Stomach (tissue), 9 donors: ENCODE results near the gene SLC16A9. TPM values are rescaled to one million over a fixed set of nuclear protein-coding genes. Genes with fewer than 3 reads are reported as not detected.
A peak's percentile ranks its signal among the peaks of the same experiment; 100 is the strongest.

Experiments used
- DNase-seq, 2 donors: peaks; one replicate each; pipeline versions ENCODE4 v3.0.0 to v3.0.0-alpha.2; 2013 to 2019
- H3K27ac ChIP-seq, 5 donors: fragments of 200-600 bp in 4 of 5; sonication (generic) in 4 of 5; one replicate each; pipeline ENCODE4 v1.5.1; 2013 to 2019; ENCODE audit warnings: mild to moderate bottlenecking in 1 of 5, moderate library complexity in 1 of 5
- H3K27me3 ChIP-seq, 3 donors: fragments of 200-600 bp; sonication (generic); one replicate each; pipeline ENCODE4 v1.5.1; 2017 to 2019; ENCODE audit warnings: mixed run types in 1 of 3
- H3K36me3 ChIP-seq, 4 donors: fragments of 200-600 bp; sonication (generic); 1 replicate in 3 of 4; 2 replicates in 1 of 4; pipeline ENCODE4 v1.5.1; 2016 to 2019
- H3K4me1 ChIP-seq, 4 donors: fragments of 200-600 bp; sonication (generic); one replicate each; pipeline ENCODE4 v1.5.1; 2016 to 2019
- H3K4me3 ChIP-seq, 4 donors: fragments of 200-600 bp; sonication (generic) in 3 of 4; one replicate each; pipeline ENCODE4 v1.5.1; 2016 to 2019; ENCODE audit warnings: mild to moderate bottlenecking in 1 of 4
- H3K9me3 ChIP-seq, 4 donors: fragments of 200-600 bp; sonication (generic); one replicate each; pipeline ENCODE4 v1.5.1; 2016 to 2019
- CTCF ChIP-seq, 7 experiments: fragments of 450-650 bp in 4 of 7; fragments of 200-600 bp in 3 of 7; sonication (generic) in 3 of 7; IDR thresholded peaks; one replicate each; pipeline ENCODE4 v1.5.1; 2016 to 2019; ENCODE audit warnings: antibody characterized with exemption in 7 of 7, control low read depth in 2 of 7, mild to moderate bottlenecking in 1 of 7
- EP300 ChIP-seq: sonication (generic); formaldehyde crosslinking; IDR thresholded peaks from one replicate; pipeline ENCODE4 v1.6.1; 2017; ENCODE audit warnings: antibody characterized with exemption
- POLR2A ChIP-seq, 4 donors: fragments of 450-650 bp; IDR thresholded peaks; one replicate each; pipeline ENCODE4 v1.6.1; 2016; ENCODE audit warnings: antibody characterized with exemption in 4 of 4, control low read depth in 2 of 4, mild to moderate bottlenecking in 1 of 4, moderate library complexity in 1 of 4
- POLR2AphosphoS5 ChIP-seq, 3 donors: sonication (generic); formaldehyde crosslinking; IDR thresholded peaks; one replicate each; pipeline ENCODE4 v1.6.1; 2016; ENCODE audit warnings: antibody characterized with exemption in 3 of 3
- WGBS, 5 donors: extraction: QIAGEN DNeasy Blood & Tissue Kit in 3 of 5; methylation state at CpG; one replicate each; pipeline versions ENCODE4 v1.1.5 to v1.1.7; 2013 to 2018; 5-methylcytosine and 5-hydroxymethylcytosine counted together
- intact Hi-C: fragments of 100-400 bp; cut with DNase I; formaldehyde crosslinking; loops from one replicate; pipeline ENCODE4 v1.15.1; 2023; ENCODE audit warnings: low total_unique reads
- polyA plus RNA-seq, 3 donors: library from polyadenylated mRNA; stranded (reverse); fragments of 200-250 nt; gene quantifications; one replicate each; pipeline ENCODE4 v1.2.3, GENCODE V29; 2013
- total RNA-seq, 5 donors: library from RNA; depleted of rRNA; stranded (reverse); fragments of >200 nt; gene quantifications; one replicate each; pipeline versions ENCODE4 v1.1.0 to v1.2.3, GENCODE V29; 2014 to 2016
- donor health status: healthy with polysubstance abuse.
- donor health status: Bipolar disorder and iron deficiency.
- donor health status: healthy.

The SLC16A9 gene
- total and polyA plus RNA-seq, 8 donors = 0.06 to 17.1 (median 0.91) TPM

- Histone ChIP-seq H3K4me1 (no peaks in the 10 kb centered on the region), H3K27ac (peak overlapping the region in 1 of 5 donors; percentile 48), H3K9me3 (no peaks in the 10 kb centered on the region), H3K27me3 (no peaks in the 10 kb centered on the region), H3K36me3 (no peaks in the 10 kb centered on the region), H3K4me3 (no peak overlapping the region)
- TF ChIP-seq EP300 (no peak), CTCF (IDR thresholded peaks at IDR 0.05) (no peak), POLR2A (IDR thresholded peaks at IDR 0.05) (no peak), POLR2AphosphoS5 (IDR thresholded peaks at IDR 0.05) (no peak)
- WGBS, 5 donors = 33 to 46% (median 36%) methylated on average over 4 of the region's 4 CpGs
- intact Hi-C loops = no loop called here
- peak; percentile 29 to 37 for DNase-seq
These were observed 30.8 kb downstream of the SLC16A9 start for GRCh38 chr10:59678884-59679301.

- Histone ChIP-seq H3K9me3 (no peaks in the 10 kb centered on the region), H3K4me1 (no peaks in the 10 kb centered on the region), H3K4me3 (no peak overlapping the region), H3K27ac (no peak overlapping the region), H3K27me3 (no peaks in the 10 kb centered on the region), H3K36me3 (no peaks in the 10 kb centered on the region)
- TF ChIP-seq EP300 (no peak), CTCF (IDR thresholded peaks at IDR 0.05) (no peak), POLR2AphosphoS5 (IDR thresholded peaks at IDR 0.05) (no peak), POLR2A (IDR thresholded peaks at IDR 0.05) (no peak)
- WGBS, 5 donors = 76 to 88% (median 84%) methylated on average over 5 of the region's 5 CpGs
- intact Hi-C loops = no loop called here
- DNase-seq = no peak
These were observed 32.3 kb downstream of the SLC16A9 start for GRCh38 chr10:59677253-59677831.

- no peak overlapping the region for H3K4me3 ChIP-seq
- H3K27ac ChIP-seq = no peak overlapping the region
- H3K27me3 ChIP-seq = no peaks in the 10 kb centered on the region
- DNase-seq = peak in 1 of 2 donors; percentile 43
- intact Hi-C loops = no loop called here
- H3K36me3 ChIP-seq = no peaks in the 10 kb centered on the region
- no peaks in the 10 kb centered on the region for H3K4me1 ChIP-seq
- no peaks in the 10 kb centered on the region for H3K9me3 ChIP-seq
- TF ChIP-seq POLR2AphosphoS5 (IDR thresholded peaks at IDR 0.05) = no peak
- no peak for TF ChIP-seq POLR2A (IDR thresholded peaks at IDR 0.05)
- no peak for TF ChIP-seq CTCF (IDR thresholded peaks at IDR 0.05)
- TF ChIP-seq EP300 = no peak
- WGBS, 5 donors = 78 to 85% (median 79%) methylated on average over 2 of the region's 2 CpGs
These were observed 33.8 kb downstream of the SLC16A9 start for GRCh38 chr10:59675812-59676211.

- Histone ChIP-seq H3K27ac (no peak overlapping the region), H3K4me3 (no peak overlapping the region), H3K36me3 (no peaks in the 10 kb centered on the region), H3K27me3 (no peaks in the 10 kb centered on the region), H3K9me3 (no peaks in the 10 kb centered on the region), H3K4me1 (no peaks in the 10 kb centered on the region)
- peak in 1 of 2 donors; percentile 41 for DNase-seq
- WGBS, 5 donors = 75 to 94% (median 87%) methylated on average over 1 of the region's 1 CpG
- intact Hi-C loops = no loop called here
- TF ChIP-seq POLR2AphosphoS5 (IDR thresholded peaks at IDR 0.05) = no peak
- no peak for TF ChIP-seq EP300
These were observed 35.3 kb downstream of the SLC16A9 start for GRCh38 chr10:59674215-59674836.
